Measurements from ENCODE around the gene PDSS2.

The PDSS2 gene

GRCh38 chr6:107246972-107247615 lies 212.3 kb downstream of the PDSS2 start:
- H3F3A ChIP-seq (ENCODE audit: low read depth): no peaks in the 10 kb centered on the region
- H2AFZ ChIP-seq (ENCODE audit: low read length): no peak overlapping the region
- H3K4me1 ChIP-seq (ENCODE audit: insufficient read depth, low read length, poor library complexity, severe bottlenecking): no peaks in the 10 kb centered on the region
- H3K36me3 ChIP-seq (ENCODE audit: insufficient read depth, low read length): no peaks in the 10 kb centered on the region
- H3K79me2 ChIP-seq (ENCODE audit: insufficient read depth, low read length): no peaks in the 10 kb centered on the region
- no peaks in the 10 kb centered on the region for H3K27me3 ChIP-seq (ENCODE audit: insufficient read depth, low read length, poor library complexity, severe bottlenecking)
- no peaks in the 10 kb centered on the region for H3K9me2 ChIP-seq (replicated peaks; ENCODE audit: low read depth, low read length)
- H3K9me3 ChIP-seq (ENCODE audit: insufficient read depth, low read depth, low read length): no peaks in the 10 kb centered on the region
- no peaks in the 10 kb centered on the region for H4K20me1 ChIP-seq (ENCODE audit: insufficient read depth, low read length, poor library complexity, severe bottlenecking)
- no peak for TF ChIP-seq EZH2phosphoT487 (IDR thresholded peaks at IDR 0.05; ENCODE audit: borderline replicate concordance)
- no peak for TF ChIP-seq CTCF (conservative IDR thresholded peaks at IDR 0.05; ENCODE audit: low read length)
- H3K4me3 ChIP-seq (ENCODE audit: low read length, poor library complexity, severe bottlenecking): no peak overlapping the region
- no peak overlapping the region for H3K4me2 ChIP-seq (ENCODE audit: low read depth, low read length, poor library complexity, severe bottlenecking)
- no peak overlapping the region for H3K9ac ChIP-seq (ENCODE audit: low read depth, low read length, poor library complexity, severe bottlenecking)

- no peak for TF ChIP-seq EZH2phosphoT487 (IDR thresholded peaks at IDR 0.05; ENCODE audit: borderline replicate concordance)
- no peak for TF ChIP-seq CTCF (conservative IDR thresholded peaks at IDR 0.05; ENCODE audit: low read length)
- Histone ChIP-seq H3F3A (ENCODE audit: low read depth) (no peaks in the 10 kb centered on the region), H4K20me1 (ENCODE audit: insufficient read depth, low read length, poor library complexity, severe bottlenecking) (no peaks in the 10 kb centered on the region)
Measured at GRCh38 chr6:107246249-107246971, 213.0 kb downstream of the PDSS2 start.

GRCh38 chr6:107244742-107245480 lies 214.5 kb downstream of the PDSS2 start:
- Histone ChIP-seq H3K4me1 (ENCODE audit: insufficient read depth, low read length, poor library complexity, severe bottlenecking) (no peaks in the 10 kb centered on the region), H3K4me2 (ENCODE audit: low read depth, low read length, poor library complexity, severe bottlenecking) (no peak overlapping the region), H2AFZ (ENCODE audit: low read length) (no peak overlapping the region), H3K36me3 (ENCODE audit: insufficient read depth, low read length) (no peaks in the 10 kb centered on the region), H3K79me2 (ENCODE audit: insufficient read depth, low read length) (no peaks in the 10 kb centered on the region), H3K9ac (ENCODE audit: low read depth, low read length, poor library complexity, severe bottlenecking) (no peak overlapping the region), H3K9me3 (ENCODE audit: insufficient read depth, low read depth, low read length) (no peaks in the 10 kb centered on the region), H3K9me2 (replicated peaks; ENCODE audit: low read depth, low read length) (no peaks in the 10 kb centered on the region), H3K4me3 (ENCODE audit: low read length, poor library complexity, severe bottlenecking) (no peak overlapping the region), H4K20me1 (ENCODE audit: insufficient read depth, low read length, poor library complexity, severe bottlenecking) (no peaks in the 10 kb centered on the region), H3F3A (ENCODE audit: low read depth) (no peaks in the 10 kb centered on the region), H3K27me3 (ENCODE audit: insufficient read depth, low read length, poor library complexity, severe bottlenecking) (no peaks in the 10 kb centered on the region)
- no peak for TF ChIP-seq CTCF (conservative IDR thresholded peaks at IDR 0.05; ENCODE audit: low read length)
- TF ChIP-seq EZH2phosphoT487 (IDR thresholded peaks at IDR 0.05; ENCODE audit: borderline replicate concordance): no peak

More at GRCh38 chr6:107246249-107246971, 213.0 kb downstream of the PDSS2 start:
- Histone ChIP-seq H3K9me2 (replicated peaks; ENCODE audit: low read depth, low read length) (no peaks in the 10 kb centered on the region), H3K4me3 (ENCODE audit: low read length, poor library complexity, severe bottlenecking) (no peak overlapping the region), H3K4me1 (ENCODE audit: insufficient read depth, low read length, poor library complexity, severe bottlenecking) (no peaks in the 10 kb centered on the region), H3K9me3 (ENCODE audit: insufficient read depth, low read depth, low read length) (no peaks in the 10 kb centered on the region), H3K27me3 (ENCODE audit: insufficient read depth, low read length, poor library complexity, severe bottlenecking) (no peaks in the 10 kb centered on the region), H3K79me2 (ENCODE audit: insufficient read depth, low read length) (no peaks in the 10 kb centered on the region), H3K36me3 (ENCODE audit: insufficient read depth, low read length) (no peaks in the 10 kb centered on the region), H3K4me2 (ENCODE audit: low read depth, low read length, poor library complexity, severe bottlenecking) (no peak overlapping the region), H2AFZ (ENCODE audit: low read length) (no peak overlapping the region), H3K9ac (ENCODE audit: low read depth, low read length, poor library complexity, severe bottlenecking) (no peak overlapping the region)
